ENCODE data around the gene CLCN6.

CLCN6 gene

DNA sequence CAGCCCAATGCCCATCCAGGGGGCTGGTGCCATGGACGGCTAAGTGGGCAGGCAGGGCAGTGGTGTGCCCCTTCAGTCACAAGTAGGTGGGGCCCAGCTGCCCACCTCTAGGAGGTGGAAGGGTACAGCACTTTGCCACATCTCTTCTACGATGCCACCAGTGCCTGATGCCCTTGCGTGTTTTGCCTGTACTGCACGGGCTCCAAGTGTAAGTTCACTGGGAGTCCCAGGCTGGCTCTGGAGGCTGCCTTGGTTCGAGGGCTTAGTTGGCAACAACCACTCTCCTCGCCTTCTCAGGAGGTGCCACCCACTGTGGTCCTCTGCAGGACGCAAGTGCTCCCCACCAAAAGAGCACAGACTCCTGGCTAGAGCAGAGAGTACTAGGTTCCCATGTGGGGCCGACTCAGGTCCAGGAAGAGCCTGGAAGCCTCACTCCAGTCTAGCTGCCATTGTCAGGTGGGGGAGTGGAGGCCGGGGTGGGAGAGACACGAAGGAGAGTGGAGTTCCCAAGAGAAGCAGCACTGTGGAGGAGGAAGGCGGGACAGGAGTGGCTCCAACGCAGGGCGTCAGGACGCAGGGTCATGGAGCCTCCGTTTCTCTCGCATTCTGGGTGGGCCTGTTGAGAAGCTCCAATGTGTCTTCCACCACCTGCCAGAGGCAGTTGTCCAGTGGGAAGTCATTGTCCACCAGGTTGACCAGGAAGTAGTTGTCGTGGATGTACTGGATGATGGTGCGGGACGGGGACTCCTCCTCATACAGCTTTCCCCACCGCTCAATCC lies 15.7 kb upstream of the CLCN6 start:
- H3K27ac ChIP-seq: no peak overlapping the region
- H3K27me3 ChIP-seq: peaks cover 6% of the 10 kb centered on the region
- H3K9me3 ChIP-seq: no peaks in the 10 kb centered on the region
- TF ChIP-seq, protein P1, sequence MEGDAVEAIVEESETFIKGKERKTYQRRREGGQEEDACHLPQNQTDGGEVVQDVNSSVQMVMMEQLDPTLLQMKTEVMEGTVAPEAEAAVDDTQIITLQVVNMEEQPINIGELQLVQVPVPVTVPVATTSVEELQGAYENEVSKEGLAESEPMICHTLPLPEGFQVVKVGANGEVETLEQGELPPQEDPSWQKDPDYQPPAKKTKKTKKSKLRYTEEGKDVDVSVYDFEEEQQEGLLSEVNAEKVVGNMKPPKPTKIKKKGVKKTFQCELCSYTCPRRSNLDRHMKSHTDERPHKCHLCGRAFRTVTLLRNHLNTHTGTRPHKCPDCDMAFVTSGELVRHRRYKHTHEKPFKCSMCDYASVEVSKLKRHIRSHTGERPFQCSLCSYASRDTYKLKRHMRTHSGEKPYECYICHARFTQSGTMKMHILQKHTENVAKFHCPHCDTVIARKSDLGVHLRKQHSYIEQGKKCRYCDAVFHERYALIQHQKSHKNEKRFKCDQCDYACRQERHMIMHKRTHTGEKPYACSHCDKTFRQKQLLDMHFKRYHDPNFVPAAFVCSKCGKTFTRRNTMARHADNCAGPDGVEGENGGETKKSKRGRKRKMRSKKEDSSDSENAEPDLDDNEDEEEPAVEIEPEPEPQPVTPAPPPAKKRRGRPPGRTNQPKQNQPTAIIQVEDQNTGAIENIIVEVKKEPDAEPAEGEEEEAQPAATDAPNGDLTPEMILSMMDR (IDR thresholded peaks at IDR 0.05): no peak
- H3K4me3 ChIP-seq (ENCODE audit: low read depth in 1 of 2, low read length in 1 of 2): no peak overlapping the region
- H3K4me1 ChIP-seq (ENCODE audit: control insufficient read depth in 1 of 2, insufficient read depth in 1 of 2, low read depth in 1 of 2, low read length in 1 of 2): no peaks in the 10 kb centered on the region
- peaks cover 62% of the 10 kb centered on the region for H3K36me3 ChIP-seq

DNA sequence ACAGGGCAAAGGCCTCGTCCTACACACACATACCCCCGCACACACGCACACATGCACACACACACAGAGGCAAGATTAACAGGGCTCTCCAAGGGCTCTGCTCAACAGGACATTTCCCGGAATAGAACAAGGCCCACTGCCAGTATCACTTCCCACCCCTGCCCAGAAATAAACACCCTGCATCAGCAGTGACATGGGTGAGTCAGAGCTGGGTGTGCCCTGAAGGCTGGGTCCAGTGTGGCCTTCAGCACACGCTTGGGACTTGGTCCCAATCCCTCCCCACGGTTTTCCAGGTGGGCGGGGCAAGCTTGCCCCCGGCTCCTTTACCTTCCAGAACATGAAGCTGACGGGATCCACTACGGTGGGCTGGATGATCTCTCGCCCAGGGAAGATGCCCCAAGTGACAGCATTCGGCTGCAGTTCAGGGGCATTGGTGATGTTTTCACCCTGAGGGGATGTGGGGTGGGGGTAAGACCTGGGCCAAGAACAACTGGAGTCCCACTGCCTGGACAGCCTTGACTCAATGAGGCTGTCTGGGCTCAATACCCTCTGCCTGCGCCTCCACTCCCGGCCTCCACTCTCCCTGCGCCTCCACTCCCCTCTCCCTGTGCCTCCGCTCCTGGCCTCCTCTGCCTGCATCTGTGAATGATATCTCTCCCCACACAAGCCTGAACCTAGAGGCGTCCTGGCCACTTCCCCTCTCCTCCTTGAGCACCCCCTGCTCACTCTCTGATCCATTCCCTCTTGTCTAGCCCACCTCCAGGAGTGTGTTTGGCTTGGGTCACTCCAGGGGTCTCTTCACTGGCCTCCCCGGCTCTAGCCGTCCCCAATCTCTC lies 14.9 kb upstream of the CLCN6 start:
- H3K27me3 ChIP-seq: no peaks in the 10 kb centered on the region
- no peaks in the 10 kb centered on the region for H3K9me3 ChIP-seq
- TF ChIP-seq, protein P1 (IDR thresholded peaks at IDR 0.05): no peak
- H3K4me1 ChIP-seq (ENCODE audit: control insufficient read depth in 1 of 2, insufficient read depth in 1 of 2, low read depth in 1 of 2, low read length in 1 of 2): no peaks in the 10 kb centered on the region
- peaks cover 71% of the 10 kb centered on the region for H3K36me3 ChIP-seq
- no peak overlapping the region for H3K4me3 ChIP-seq (ENCODE audit: low read depth in 1 of 2, low read length in 1 of 2)
- no peak overlapping the region for H3K27ac ChIP-seq

DNA sequence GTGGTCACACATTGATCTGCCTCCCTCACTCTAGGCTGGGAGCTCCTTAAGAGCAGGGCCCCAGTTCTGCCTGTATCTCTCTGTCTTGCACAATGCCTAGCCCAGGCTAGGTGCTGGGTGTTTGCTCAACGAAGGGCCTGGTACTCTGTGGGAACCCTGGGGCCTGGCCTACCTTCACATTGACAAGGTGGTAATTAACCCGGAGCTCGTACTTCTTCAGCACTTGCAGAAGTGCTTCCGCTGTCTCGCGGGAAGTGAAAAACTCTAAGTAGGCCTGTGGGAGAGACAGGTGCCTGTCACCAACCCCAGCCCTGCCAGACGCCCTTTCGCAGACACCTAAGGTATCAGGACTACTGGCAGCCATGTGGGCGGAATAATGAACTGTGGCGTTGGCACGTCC lies 13.9 kb upstream of the CLCN6 start:
- Histone ChIP-seq H3K27ac (no peak overlapping the region), H3K27me3 (no peaks in the 10 kb centered on the region), H3K4me3 (ENCODE audit: low read depth in 1 of 2, low read length in 1 of 2) (no peak overlapping the region), H3K36me3 (peaks cover 77% of the 10 kb centered on the region), H3K4me1 (ENCODE audit: control insufficient read depth in 1 of 2, insufficient read depth in 1 of 2, low read depth in 1 of 2, low read length in 1 of 2) (no peaks in the 10 kb centered on the region), H3K9me3 (no peaks in the 10 kb centered on the region)
- TF ChIP-seq, protein P1 (IDR thresholded peaks at IDR 0.05): no peak

DNA sequence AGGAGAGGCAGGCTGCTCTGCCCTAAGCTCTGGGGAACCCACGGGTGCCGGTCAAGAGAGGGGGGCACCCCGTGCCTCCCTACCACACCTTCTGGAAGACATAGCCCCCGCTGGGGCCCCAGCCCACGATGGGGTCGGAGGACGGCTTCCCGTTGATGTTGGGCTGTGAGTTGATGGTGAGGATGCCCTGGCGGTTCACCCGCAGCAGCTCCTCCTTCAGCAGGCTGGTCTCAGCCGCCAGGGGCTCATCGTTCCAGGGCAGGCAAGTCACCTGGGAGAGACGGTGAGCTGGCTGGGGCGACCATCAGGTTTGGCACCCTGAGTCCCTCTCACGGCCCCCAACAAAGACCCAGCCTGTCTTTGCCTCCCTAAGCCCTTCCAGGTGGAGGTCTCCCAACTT lies 12.2 kb upstream of the CLCN6 start:
- TF ChIP-seq, protein P1 (IDR thresholded peaks at IDR 0.05): no peak
- Histone ChIP-seq H3K36me3 (peaks cover 87% of the 10 kb centered on the region), H3K4me3 (ENCODE audit: low read depth in 1 of 2, low read length in 1 of 2) (no peak overlapping the region)

DNA sequence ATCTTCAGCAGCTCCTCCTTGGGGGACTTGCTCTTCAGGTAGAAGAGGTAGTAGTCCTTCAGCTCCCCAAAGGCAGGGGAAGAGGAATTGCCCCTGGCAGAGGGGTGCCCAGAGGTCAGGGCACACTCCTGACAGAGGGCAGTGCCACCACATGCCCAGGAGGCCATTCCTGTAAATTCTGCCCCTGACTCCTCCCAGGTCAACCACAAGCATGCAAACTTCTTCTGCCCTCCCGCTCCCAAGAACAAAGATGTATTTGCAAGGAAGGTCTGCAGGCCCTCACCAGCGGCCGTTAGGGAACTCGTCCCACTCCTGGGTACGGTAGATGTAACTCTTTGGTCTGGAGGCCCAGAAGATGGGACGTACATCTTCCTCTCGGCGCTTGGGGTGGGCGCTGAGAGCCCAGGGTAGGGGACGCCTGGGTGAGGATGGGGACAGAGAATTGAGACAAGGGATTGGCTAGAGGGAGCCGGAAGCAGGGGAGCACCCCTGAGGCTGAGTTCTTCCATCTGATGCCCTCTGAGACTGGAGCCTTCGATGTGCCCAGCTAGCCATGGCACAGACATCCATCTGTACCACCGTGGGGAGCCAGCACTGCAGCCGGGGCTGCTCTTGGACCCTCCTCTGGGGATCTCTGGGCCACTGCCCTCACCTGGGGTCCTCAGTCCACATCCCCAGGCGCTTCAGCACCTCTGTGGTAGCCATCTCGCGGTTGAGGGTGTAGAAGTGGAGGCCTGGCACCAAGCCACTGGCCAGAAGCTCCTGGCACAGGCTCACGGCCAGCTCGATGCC lies 11.3 kb upstream of the CLCN6 start:
- Histone ChIP-seq H3K4me1 (ENCODE audit: control insufficient read depth in 1 of 2, insufficient read depth in 1 of 2, low read depth in 1 of 2, low read length in 1 of 2) (no peaks in the 10 kb centered on the region), H3K36me3 (peaks cover 85% of the 10 kb centered on the region), H3K4me3 (ENCODE audit: low read depth in 1 of 2, low read length in 1 of 2) (no peak overlapping the region), H3K27ac (no peak overlapping the region), H3K9me3 (no peaks in the 10 kb centered on the region), H3K27me3 (no peaks in the 10 kb centered on the region)
- TF ChIP-seq, protein P1 (IDR thresholded peaks at IDR 0.05): no peak

More for the DNA sequence above, 12.2 kb upstream of the CLCN6 start:
- Histone ChIP-seq H3K9me3 (no peaks in the 10 kb centered on the region), H3K4me1 (ENCODE audit: control insufficient read depth in 1 of 2, insufficient read depth in 1 of 2, low read depth in 1 of 2, low read length in 1 of 2) (no peaks in the 10 kb centered on the region), H3K27me3 (no peaks in the 10 kb centered on the region), H3K27ac (no peak overlapping the region)
